ENCODE results near the gene DHRS13.

- TF ChIP-seq CTCF (IDR thresholded peaks at IDR 0.05; ENCODE audit: low read length) (no peak), EZH2phosphoT487 (IDR thresholded peaks at IDR 0.05; ENCODE audit: low read length) (no peak)
Measured at GRCh38 chr17:28892024-28892423, 10.9 kb downstream of the DHRS13 start.

Measured in MM.1S (cell line).